Activated T-cell treated with anti-CD3 and anti-CD28 coated beads, Interleukin-2, amount 50 U/mL, for 24 hours (primary cell): ENCODE data around the gene ERF.
A peak's percentile ranks its signal among the peaks of the same experiment; 100 is the strongest.

Experiments
- DNase-seq: peaks from one replicate; pipeline ENCODE4 v3.0.0-alpha.2; 2020
- H3K27ac Mint-ChIP-seq: 2 replicates; pipeline ENCODE4 v1.8.0; 2020; ENCODE audit warnings: mild to moderate bottlenecking, mixed read lengths
- H3K27me3 Mint-ChIP-seq: 2 replicates; pipeline ENCODE4 v1.8.0; 2020; ENCODE audit warnings: mixed read lengths
- H3K36me3 Mint-ChIP-seq: 2 replicates; pipeline ENCODE4 v1.8.0; 2020; ENCODE audit warnings: low read depth, mixed read lengths
- H3K4me1 Mint-ChIP-seq: 2 replicates; pipeline ENCODE4 v1.8.0; 2020; ENCODE audit warnings: low read depth, mixed read lengths
- H3K4me3 Mint-ChIP-seq: 2 replicates; pipeline ENCODE4 v1.8.0; 2020; ENCODE audit warnings: mild to moderate bottlenecking, moderate library complexity, mixed read lengths
- H3K9me3 Mint-ChIP-seq: 2 replicates; pipeline ENCODE4 v1.8.0; 2020; ENCODE audit warnings: mixed read lengths

ERF gene

DNA sequence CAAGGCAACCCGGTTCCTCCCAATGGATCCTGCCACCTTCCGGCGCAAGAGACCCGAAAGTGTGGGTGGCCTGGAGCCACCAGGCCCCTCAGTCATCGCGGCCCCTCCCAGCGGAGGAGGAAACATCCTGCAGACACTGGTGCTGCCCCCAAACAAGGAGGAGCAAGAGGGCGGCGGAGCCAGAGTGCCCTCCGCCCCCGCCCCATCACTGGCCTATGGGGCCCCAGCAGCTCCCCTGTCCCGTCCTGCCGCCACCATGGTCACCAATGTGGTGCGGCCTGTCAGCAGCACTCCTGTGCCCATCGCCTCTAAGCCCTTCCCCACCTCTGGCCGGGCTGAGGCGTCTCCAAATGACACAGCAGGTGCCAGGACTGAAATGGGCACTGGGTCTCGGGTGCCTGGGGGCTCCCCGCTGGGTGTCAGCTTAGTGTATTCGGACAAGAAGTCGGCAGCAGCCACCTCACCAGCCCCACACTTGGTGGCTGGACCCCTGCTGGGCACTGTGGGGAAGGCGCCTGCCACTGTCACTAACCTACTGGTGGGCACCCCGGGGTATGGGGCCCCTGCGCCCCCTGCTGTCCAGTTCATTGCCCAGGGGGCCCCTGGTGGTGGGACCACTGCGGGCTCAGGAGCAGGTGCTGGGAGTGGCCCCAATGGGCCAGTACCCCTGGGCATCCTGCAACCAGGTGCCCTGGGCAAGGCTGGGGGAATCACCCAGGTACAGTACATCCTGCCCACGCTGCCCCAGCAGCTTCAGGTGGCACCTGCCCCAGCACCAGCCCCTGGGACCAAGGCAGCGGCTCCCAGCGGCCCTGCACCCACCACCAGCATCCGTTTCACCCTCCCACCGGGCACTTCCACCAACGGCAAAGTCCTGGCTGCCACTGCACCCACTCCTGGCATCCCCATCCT, 35.9 kb upstream of the ERF start:
- peaks cover 13% of the 10 kb centered on the region for H3K4me1 Mint-ChIP-seq
- DNase-seq, result peak; percentile 70
- peak overlapping the region; percentile 7 for H3K27ac Mint-ChIP-seq
- H3K9me3 Mint-ChIP-seq, result no peaks in the 10 kb centered on the region
- no peak overlapping the region for H3K4me3 Mint-ChIP-seq
- peaks cover 88% of the 10 kb centered on the region for H3K36me3 Mint-ChIP-seq
- no peaks in the 10 kb centered on the region for H3K27me3 Mint-ChIP-seq

DNA sequence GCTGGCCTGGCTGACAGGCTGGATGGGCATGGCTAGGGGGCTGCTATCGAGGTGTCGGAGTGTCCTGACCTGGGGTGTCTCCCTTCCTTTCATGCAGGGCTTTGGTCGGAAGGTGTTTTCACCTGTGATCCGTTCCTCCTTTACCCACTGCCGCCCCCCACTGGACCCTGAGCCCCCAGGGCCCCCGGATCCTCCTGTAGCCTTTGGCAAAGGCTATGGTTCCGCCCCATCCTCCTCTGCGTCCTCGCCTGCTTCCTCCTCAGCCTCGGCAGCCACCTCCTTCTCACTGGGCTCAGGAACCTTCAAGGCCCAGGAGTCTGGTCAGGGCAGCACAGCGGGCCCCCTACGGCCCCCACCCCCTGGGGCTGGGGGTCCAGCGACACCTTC, 35.2 kb upstream of the ERF start:
- Mint-ChIP-seq H3K9me3 (no peaks in the 10 kb centered on the region), H3K27ac (no peak overlapping the region), H3K4me3 (no peak overlapping the region), H3K36me3 (peaks cover 82% of the 10 kb centered on the region), H3K4me1 (peaks cover 16% of the 10 kb centered on the region), H3K27me3 (no peaks in the 10 kb centered on the region)
- no peak for DNase-seq

DNA sequence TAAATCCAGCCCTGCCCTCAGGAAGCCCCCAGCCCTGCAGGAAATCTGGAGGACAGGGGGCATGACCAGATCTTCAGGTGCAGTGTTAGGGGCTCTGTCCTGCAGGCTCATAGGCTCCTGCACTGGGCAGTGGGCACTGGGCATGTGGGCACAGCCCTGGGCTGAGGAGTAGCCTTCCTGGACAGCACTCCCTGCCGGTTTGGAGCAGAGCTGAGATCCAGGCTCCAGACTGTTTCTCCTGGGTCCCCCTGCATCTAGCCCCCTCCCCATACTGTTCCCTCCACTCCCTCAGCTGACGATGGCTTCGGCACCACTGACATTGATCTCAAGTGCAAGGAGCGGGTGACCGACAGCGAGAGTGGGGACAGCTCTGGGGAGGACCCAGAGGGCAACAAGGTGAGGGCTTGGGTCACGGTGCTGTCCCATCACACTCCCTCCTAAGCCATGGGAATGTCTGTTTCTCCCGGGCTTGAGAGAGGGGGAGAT, 34.7 kb upstream of the ERF start:
- peaks cover 82% of the 10 kb centered on the region for H3K36me3 Mint-ChIP-seq
- H3K27me3 Mint-ChIP-seq, result no peaks in the 10 kb centered on the region
- H3K9me3 Mint-ChIP-seq, result no peaks in the 10 kb centered on the region
- DNase-seq, result no peak
- H3K4me1 Mint-ChIP-seq, result peaks cover 21% of the 10 kb centered on the region
- H3K4me3 Mint-ChIP-seq, result no peak overlapping the region
- H3K27ac Mint-ChIP-seq, result peak overlapping the region; percentile 5

DNA sequence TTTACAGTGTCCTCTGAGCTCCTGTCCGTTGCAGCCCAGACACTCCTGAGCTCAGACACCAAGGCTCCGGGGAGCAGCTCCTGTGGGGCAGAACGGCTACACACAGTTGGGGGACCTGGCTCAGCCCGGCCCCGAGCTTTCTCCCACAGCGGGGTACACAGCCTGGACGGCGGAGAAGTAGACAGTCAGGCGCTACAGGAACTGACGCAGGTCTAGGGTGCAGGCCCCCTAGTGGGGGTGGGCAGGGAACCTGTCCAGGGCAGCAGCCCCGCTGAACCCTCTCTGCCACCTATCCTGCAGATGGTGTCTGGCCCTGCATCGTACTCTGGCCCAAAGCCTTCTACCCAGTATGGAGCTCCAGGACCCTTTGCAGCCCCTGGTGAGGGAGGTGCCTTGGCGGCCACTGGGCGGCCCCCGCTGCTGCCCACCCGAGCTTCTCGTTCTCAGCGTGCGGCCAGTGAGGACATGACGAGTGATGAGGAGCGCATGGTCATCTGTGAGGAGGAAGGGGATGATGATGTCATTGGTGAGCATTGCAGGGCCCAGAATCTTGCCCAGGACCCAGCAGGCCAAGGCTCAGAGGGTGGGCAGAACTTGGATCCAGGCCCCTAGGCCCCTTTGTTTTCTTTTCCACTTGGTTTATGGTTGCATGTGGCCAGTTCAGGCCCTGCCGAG, 34.1 kb upstream of the ERF start:
- H3K4me3 Mint-ChIP-seq, result no peak overlapping the region

DNA sequence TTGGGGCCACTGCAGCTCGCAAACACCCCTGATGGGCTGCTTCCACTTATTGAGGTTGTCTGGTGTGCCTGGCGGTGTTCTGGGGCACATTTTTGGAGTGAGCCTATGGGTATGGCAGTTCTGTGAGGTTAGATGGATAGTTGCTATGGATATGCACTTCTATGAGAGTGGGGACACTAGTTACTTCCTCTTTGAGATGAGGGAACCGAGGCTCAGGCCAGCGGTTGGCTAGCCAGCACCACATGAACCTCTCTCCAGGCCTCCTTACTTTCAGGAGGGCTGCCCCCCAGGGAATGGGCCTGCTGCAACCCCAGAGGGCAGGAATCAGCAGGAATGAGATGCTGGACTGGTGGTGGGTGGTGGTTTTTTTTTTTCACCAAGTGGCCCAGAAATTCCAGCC, 33.5 kb upstream of the ERF start:
- peak overlapping the region; percentile 20 for H3K27ac Mint-ChIP-seq
- H3K36me3 Mint-ChIP-seq, result peaks cover 70% of the 10 kb centered on the region
- H3K9me3 Mint-ChIP-seq, result no peaks in the 10 kb centered on the region
- no peaks in the 10 kb centered on the region for H3K27me3 Mint-ChIP-seq
- DNase-seq, result no peak
- H3K4me3 Mint-ChIP-seq, result no peak overlapping the region
- peaks cover 21% of the 10 kb centered on the region for H3K4me1 Mint-ChIP-seq

More for the DNA sequence above, 34.1 kb upstream of the ERF start:
- H3K27me3 Mint-ChIP-seq, result no peaks in the 10 kb centered on the region
- peaks cover 76% of the 10 kb centered on the region for H3K36me3 Mint-ChIP-seq
- H3K4me1 Mint-ChIP-seq, result peaks cover 21% of the 10 kb centered on the region
- no peaks in the 10 kb centered on the region for H3K9me3 Mint-ChIP-seq
- H3K27ac Mint-ChIP-seq, result peak overlapping the region; percentile 22
- no peak for DNase-seq

DNA sequence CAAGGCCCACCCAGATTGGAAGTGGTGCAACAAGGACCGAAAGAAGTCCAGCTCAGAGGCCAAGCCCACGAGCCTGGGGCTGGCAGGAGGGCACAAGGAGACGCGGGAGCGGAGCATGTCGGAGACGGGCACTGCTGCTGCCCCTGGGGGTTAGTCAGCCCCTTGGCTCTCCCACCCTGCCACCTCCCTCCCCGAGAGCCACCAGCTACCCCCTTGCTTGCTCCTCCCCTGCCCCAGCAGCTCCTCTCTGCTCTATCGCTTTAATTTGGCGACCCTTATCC, 32.8 kb upstream of the ERF start:
- no peak overlapping the region for H3K4me3 Mint-ChIP-seq
- peaks cover 65% of the 10 kb centered on the region for H3K36me3 Mint-ChIP-seq
- no peak for DNase-seq
- H3K9me3 Mint-ChIP-seq, result no peaks in the 10 kb centered on the region
- peak overlapping the region; percentile 44 for H3K27ac Mint-ChIP-seq
- H3K27me3 Mint-ChIP-seq, result no peaks in the 10 kb centered on the region
- peaks cover 21% of the 10 kb centered on the region for H3K4me1 Mint-ChIP-seq

DNA sequence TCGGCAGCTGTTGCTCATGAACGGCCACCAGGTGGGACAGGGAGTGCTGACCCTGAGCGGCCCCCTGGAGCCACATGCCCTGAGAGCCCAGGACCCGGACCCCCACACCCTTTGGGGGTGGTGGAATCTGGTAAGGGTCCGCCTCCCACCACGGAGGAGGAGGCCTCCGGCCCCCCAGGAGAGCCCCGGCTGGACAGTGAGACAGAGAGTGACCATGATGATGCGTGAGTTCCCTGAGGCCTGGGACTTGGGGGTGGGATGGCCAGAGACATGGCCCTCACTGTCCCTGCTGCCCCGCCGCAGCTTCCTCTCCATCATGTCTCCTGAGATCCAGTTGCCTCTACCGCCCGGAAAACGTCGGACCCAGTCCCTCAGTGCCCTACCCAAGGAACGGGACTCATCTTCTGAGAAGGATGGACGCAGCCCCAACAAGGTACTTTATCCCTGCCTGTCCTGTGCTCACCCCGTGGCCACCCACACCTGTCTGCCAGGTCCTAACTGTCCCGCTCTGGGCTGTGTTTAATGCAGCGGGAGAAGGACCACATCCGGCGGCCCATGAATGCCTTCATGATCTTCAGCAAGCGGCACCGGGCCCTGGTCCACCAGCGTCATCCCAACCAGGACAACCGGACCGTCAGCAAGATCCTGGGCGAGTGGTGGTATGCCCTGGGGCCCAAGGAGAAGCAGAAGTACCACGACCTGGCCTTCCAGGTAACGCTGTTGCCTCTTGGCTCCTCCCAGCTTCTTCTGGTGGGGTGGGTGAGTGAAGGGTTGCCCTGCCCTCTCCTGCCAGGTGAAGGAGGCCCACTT, 32.3 kb upstream of the ERF start:
- H3K9me3 Mint-ChIP-seq, result no peaks in the 10 kb centered on the region
- DNase-seq, result no peak
- H3K27ac Mint-ChIP-seq, result peak overlapping the region; percentile 44
- no peaks in the 10 kb centered on the region for H3K27me3 Mint-ChIP-seq
- peaks cover 21% of the 10 kb centered on the region for H3K4me1 Mint-ChIP-seq
- H3K36me3 Mint-ChIP-seq, result peaks cover 61% of the 10 kb centered on the region
- no peak overlapping the region for H3K4me3 Mint-ChIP-seq

DNA sequence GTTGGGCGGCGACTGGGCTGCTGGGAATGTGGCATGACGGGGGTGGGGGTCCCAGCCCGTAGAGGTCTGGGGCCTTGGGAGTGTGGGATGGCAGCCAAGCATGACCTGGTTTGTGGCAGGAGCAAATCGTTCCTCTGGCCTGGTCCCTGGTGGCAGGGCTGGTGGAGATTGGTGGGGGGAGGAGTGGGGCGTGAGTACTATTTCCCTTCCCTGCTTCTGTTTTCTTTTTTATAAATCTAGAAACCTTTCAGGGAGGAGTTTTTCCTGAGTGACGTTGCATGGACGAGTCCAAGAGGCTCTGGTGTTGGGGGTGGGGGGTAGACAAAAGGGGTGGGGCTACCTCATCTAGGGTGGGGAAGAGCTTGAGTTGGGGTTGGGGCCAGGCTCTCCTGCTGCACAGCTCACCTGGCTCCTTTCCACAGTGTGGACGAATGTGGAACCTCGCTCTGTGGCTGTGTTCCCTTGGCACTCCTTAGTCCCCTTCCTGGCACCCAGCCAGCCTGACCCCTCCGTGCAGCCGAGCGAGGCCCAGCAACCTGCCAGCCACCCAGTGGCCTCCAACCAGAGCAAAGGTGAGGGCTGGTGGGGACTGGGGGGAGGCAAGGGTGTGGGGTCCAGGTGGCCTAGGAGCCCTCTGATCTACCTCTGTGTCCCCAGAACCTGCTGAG, 31.6 kb upstream of the ERF start:
- no peak for DNase-seq
- H3K4me1 Mint-ChIP-seq, result peaks cover 18% of the 10 kb centered on the region
- H3K9me3 Mint-ChIP-seq, result no peaks in the 10 kb centered on the region
- H3K4me3 Mint-ChIP-seq, result peak overlapping the region; percentile 86
- H3K27ac Mint-ChIP-seq, result peak overlapping the region; percentile 93
- H3K36me3 Mint-ChIP-seq, result peaks cover 54% of the 10 kb centered on the region
- no peaks in the 10 kb centered on the region for H3K27me3 Mint-ChIP-seq

DNA sequence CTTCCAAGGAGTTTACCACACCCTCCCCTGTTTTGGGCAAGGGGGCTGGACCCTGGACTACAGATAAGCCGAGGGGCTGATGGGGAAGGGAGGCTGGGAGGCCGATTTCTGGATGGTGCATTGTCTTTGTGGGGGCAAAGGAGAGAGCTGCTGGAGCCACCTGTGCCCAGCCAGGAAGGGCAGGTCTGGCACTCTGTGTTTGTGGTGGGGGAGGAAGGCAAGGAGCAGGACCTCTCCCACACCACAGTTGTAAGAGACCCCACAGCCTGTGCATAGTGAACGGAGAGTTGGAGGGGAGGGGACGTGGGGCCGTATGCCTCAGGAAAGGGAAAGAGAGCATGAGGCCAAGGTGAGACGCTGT, 31.0 kb upstream of the ERF start:
- H3K27me3 Mint-ChIP-seq, result no peaks in the 10 kb centered on the region
- H3K4me3 Mint-ChIP-seq, result peak overlapping the region; percentile 86
- peaks cover 49% of the 10 kb centered on the region for H3K36me3 Mint-ChIP-seq
- H3K4me1 Mint-ChIP-seq, result peaks cover 18% of the 10 kb centered on the region
- no peak for DNase-seq
- H3K27ac Mint-ChIP-seq, result peak overlapping the region; percentile 93
- H3K9me3 Mint-ChIP-seq, result no peaks in the 10 kb centered on the region

DNA sequence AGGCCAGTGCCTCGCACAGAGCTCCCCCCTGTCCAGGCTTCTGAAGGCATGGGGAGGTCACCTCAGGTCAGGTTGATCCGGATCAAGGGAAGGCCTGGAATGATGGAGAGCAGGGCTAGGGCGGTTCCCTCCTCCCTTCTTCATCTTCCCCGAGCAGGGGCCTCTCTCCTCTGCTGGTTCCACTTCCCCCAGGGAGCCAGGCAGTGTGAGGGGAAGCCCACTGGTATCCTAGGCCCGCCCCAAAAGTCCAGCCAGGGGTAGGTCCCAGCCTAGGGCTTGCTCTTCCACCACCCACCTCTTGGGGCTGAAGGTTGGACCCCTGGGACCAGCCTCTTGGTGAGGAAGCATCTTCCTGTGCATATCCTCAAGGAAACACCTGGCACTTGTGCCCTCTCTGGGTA, 30.6 kb upstream of the ERF start:
- H3K27ac Mint-ChIP-seq, result peak overlapping the region; percentile 93
- no peaks in the 10 kb centered on the region for H3K27me3 Mint-ChIP-seq

DNA sequence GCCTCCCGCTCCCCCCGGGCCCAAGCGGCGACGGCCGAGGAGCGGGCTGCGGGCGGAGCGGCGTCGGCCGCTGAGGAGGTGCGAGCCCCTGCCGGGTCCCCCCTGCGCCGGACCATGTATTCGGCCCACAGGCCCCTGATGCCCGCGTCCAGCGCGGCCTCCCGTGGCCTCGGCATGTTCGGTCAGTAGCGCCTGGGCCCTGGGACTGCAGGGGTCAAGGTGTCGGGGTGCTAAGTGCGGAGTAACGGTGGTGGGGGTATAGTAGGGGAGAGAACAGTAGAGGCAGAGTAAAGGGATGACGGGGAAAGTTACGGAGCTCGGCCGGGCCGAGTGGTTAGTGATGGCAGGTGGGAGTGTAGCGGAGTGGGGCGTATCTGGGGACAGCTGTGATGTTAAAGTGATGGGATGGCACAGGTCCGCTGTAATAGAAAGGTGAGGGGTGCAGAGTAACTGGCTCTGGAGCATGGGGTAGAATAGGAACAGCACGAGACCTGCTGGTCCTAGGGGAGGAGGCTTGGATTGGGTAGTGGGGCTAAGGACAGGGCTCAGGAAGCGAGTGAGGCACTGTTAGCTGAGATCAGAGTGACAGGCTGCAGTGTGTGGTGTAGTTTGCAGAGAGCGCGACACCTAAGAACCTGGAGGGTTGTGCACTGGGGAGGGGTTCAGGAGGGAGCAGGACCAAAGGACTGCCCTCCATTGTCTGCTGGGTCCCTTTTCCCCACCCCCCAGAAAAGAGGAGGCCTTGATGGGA, 29.8 kb upstream of the ERF start:
- H3K4me3 Mint-ChIP-seq, result peak overlapping the region; percentile 86
- peak; percentile 55 for DNase-seq

More for the DNA sequence above, 30.6 kb upstream of the ERF start:
- Mint-ChIP-seq H3K4me1 (peaks cover 18% of the 10 kb centered on the region), H3K36me3 (peaks cover 46% of the 10 kb centered on the region), H3K9me3 (no peaks in the 10 kb centered on the region), H3K4me3 (peak overlapping the region; percentile 86)
- DNase-seq, result no peak

DNA sequence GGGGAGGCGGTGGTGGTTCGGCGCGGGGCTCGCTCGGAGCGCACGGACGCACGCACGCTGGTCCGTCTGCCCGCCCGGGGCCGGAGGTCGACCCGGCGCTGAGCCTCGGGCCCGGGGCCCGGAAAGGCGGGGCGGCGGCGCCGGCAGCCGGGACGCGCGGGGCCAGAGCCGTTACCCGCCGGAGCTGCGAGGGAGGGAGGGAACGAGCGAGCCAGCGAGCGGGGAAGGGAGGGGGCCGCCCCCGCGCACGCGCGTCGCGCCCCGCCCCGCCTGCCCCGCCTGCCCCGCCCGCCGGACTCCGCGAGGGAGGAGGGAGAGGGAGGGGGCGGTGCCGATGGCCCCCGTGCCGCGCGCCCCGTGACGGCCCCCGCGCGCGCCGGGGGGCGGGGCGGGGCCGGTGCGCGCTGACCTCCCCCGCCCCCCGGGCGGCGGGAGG, 29.2 kb upstream of the ERF start:
- Mint-ChIP-seq H3K36me3 (peaks cover 37% of the 10 kb centered on the region), H3K4me3 (no peak overlapping the region), H3K27ac (no peak overlapping the region), H3K9me3 (no peaks in the 10 kb centered on the region), H3K27me3 (no peaks in the 10 kb centered on the region), H3K4me1 (peaks cover 25% of the 10 kb centered on the region)
- no peak for DNase-seq

More for the DNA sequence above, 29.8 kb upstream of the ERF start:
- peaks cover 18% of the 10 kb centered on the region for H3K4me1 Mint-ChIP-seq
- H3K27me3 Mint-ChIP-seq, result no peaks in the 10 kb centered on the region
- H3K36me3 Mint-ChIP-seq, result peaks cover 41% of the 10 kb centered on the region
- H3K27ac Mint-ChIP-seq, result peak overlapping the region; percentile 93
- no peaks in the 10 kb centered on the region for H3K9me3 Mint-ChIP-seq

DNA sequence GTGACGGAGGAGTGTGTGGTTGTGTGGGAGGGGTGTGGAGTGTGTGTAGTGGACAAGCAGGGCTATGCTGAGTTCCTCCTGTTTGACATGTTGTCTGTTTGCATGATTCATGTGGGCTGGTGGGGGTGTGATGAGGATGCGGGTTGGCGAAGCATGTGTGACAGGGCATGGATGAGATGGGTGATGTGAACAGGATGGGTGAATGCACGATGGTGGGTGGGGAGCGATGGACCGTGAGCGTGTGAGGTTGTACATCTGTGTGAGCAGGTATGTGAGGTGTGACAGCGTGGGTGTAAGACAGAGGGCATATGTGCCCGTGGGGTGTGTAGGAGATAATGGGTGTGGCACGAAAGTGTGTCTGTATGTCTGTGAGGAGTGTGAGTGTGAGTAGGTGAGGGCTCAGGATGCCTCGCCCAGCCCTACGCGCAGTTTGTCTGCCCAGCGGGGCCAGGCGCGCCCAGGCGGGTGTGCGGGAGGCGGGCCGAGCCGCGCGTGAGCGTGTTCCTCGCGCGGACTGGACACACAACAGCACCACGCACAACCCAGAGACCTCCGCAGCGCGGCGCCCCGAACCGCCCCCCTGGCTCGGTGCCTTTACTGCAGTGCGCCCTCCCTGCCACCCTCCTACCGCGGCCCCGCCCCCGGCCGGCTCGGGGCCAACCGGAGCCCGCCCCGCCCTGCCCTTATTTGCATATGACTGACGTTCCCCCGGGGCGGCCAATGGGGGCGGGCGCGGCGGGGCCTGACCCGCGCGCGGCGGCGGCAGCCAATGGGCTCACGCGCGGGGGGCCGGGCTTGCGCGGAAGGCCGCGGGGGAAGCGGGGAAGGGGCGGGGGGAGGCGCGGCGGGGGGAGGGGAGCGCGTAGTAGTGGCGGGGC, 28.5 kb upstream of the ERF start:
- Mint-ChIP-seq H3K4me1 (peaks cover 31% of the 10 kb centered on the region), H3K36me3 (peaks cover 32% of the 10 kb centered on the region), H3K9me3 (no peaks in the 10 kb centered on the region), H3K27ac (no peak overlapping the region), H3K27me3 (no peaks in the 10 kb centered on the region), H3K4me3 (no peak overlapping the region)
- DNase-seq, result peak; percentile 95
